ENCODE measurements around the gene AJM1. TPM values are rescaled to one million over a fixed set of nuclear protein-coding genes. Genes with fewer than 3 reads are reported as not detected.

AJM1 gene
- total and polyA plus RNA-seq, 2 of the 8 experiments (the other 6 are each of a cell fraction or from before 2014, with no cell fraction given) = 0.12 to 0.97 TPM

DNA sequence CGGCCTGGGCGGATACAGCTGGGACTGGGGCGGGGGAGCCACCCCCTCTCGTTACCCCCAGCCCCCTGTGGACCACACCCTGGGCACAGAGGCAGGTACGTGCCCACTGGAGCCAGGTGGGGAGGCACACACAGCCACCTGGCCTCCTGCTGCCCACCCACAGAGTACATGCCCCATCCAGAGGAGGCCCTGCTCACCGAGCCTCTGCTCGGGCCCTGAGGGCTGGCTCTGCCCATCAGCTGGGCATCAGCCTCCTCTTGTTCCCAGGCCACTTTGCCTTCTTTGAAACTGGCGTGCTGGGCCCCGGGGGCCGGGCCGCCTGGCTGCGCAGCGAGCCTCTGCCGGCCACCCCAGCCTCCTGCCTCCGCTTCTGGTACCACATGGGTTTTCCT, 16.2 kb downstream of the AJM1 start:
- no peak overlapping the region for H2AK5ac ChIP-seq (ENCODE audit: low read depth, low read length)
- peaks cover 10 to 25% (median 21%) of the 10 kb centered on the region in 4 experiments for H3K36me3 ChIP-seq (ENCODE audit: control insufficient read depth in 2 of 4, insufficient read depth in 4 of 4, low read length in 3 of 4)
- H4K20me1 ChIP-seq (replicated peaks in 1 of 2; ENCODE audit: control insufficient read depth in 1 of 2, insufficient read depth in 2 of 2, low read length in 2 of 2) = peaks cover 0 to 29% of the 10 kb centered on the region in 2 experiments
- no peak overlapping the region for H2AFZ ChIP-seq (ENCODE audit: low read length)
- no peak overlapping the region for H3K4ac ChIP-seq (replicated peaks; ENCODE audit: insufficient read length, low read depth, low read length)
- H4K91ac ChIP-seq (replicated peaks; ENCODE audit: insufficient read length, low read length) = no peak overlapping the region
- no peak overlapping the region for H2BK120ac ChIP-seq (replicated peaks; ENCODE audit: low read depth, low read length)
- H3K79me2 ChIP-seq (ENCODE audit: control insufficient read depth in 1 of 2, insufficient read depth in 2 of 2, low read length in 2 of 2) = no peaks in the 10 kb centered on the region
- H2BK20ac ChIP-seq (ENCODE audit: low read length) = no peak overlapping the region
- no peak overlapping the region for H2BK15ac ChIP-seq (ENCODE audit: low read length)
- peak overlapping the region; percentile 80; the same call in 1 of the 2 replicates for H4K8ac ChIP-seq (ENCODE audit: extremely low read depth, insufficient read depth, low read length)
- ChIA-PET POLR2A (ENCODE audit: partially characterized antibody) (interaction anchor here (1.0 to 16.2 kb wide), 5 partner anchors 9 to 194 kb away, joined by 3 to 248 read pairs (median 3); partner anchors contain the start of gene AJM1), CTCF (ENCODE audit: partially characterized antibody) (no interaction called here)
- no peaks in the 10 kb centered on the region for H3K27me3 ChIP-seq (replicated peaks in 1 of 4; ENCODE audit: control insufficient read depth in 3 of 4, extremely low read depth in 1 of 4, insufficient read depth in 3 of 4, low read length in 3 of 4)
- H3K27ac ChIP-seq (ENCODE audit: low read depth, low read length) = no peak overlapping the region
- 95% methylated on average over 12 of the region's 15 CpGs; no CpG with 5 or more reads in 1 of the 2 experiments for WGBS, 2 experiments (ENCODE audit: extremely low coverage in 1 of 2, insufficient coverage in 1 of 2, insufficient read length in 1 of 2, insufficient replicate concordance in 2 of 2, low coverage in 1 of 2, low lambda C conversion rate in 2 of 2, missing lambda C conversion rate in 1 of 2)
- no peak overlapping the region for H3K4me2 ChIP-seq (ENCODE audit: insufficient read depth in 1 of 2, low read depth in 2 of 2, low read length in 2 of 2)
- DNase-seq (ENCODE audit: low read depth in 1 of 2, low spot score in 2 of 2) (peak in 1 of 2 experiments; percentile 49), FAIRE-seq (no peak)
- no peak overlapping the region for H3K56ac ChIP-seq (replicated peaks; ENCODE audit: insufficient read length, low read depth, low read length)
- no peaks in the 10 kb centered on the region for H3K9me3 ChIP-seq (ENCODE audit: insufficient read depth in 2 of 2, low read depth in 1 of 2, low read length in 1 of 2)
- no peak overlapping the region for H3K18ac ChIP-seq (ENCODE audit: extremely low read depth, low read length)
- no peak overlapping the region for H3K23ac ChIP-seq (ENCODE audit: insufficient read length)
- no peaks in the 10 kb centered on the region for H3K79me1 ChIP-seq (ENCODE audit: low read depth, low read length)
- no peak overlapping the region for H2BK5ac ChIP-seq (ENCODE audit: low read depth, low read length)
- no peaks in the 10 kb centered on the region for H3K23me2 ChIP-seq (ENCODE audit: low read depth, low read length)
- no peak overlapping the region for H2BK12ac ChIP-seq (ENCODE audit: low read depth, low read length)
- no peak overlapping the region for H3K9ac ChIP-seq (replicated peaks in 1 of 4; ENCODE audit: extremely low read depth in 1 of 4, low read depth in 3 of 4, low read length in 3 of 4)
- no peaks in the 10 kb centered on the region; a peak in 1 of 7 replicates for H3K4me1 ChIP-seq (replicated peaks in 1 of 4; ENCODE audit: control insufficient read depth in 3 of 4, insufficient read depth in 4 of 4, low read length in 3 of 4)
- H3K14ac ChIP-seq (ENCODE audit: insufficient read length) = no peak overlapping the region
- no peak overlapping the region for H3K4me3 ChIP-seq (ENCODE audit: extremely low read depth in 1 of 4, insufficient read depth in 2 of 4, low read depth in 3 of 4, low read length in 4 of 4)
- H4K5ac ChIP-seq (ENCODE audit: insufficient read length, low read depth, low read length) = no peak overlapping the region
- TF ChIP-seq NANOG (IDR thresholded peaks at IDR 0.05; ENCODE audit: insufficient read depth, low read depth, low read length, poor library complexity, severe bottlenecking) (no peak), KDM4A (IDR thresholded peaks at IDR 0.05; ENCODE audit: low read depth, low read length, severe bottlenecking) (no peak), YY1 (IDR thresholded peaks at IDR 0.05; ENCODE audit: low read depth, low read length) (no peak), TBP (IDR thresholded peaks at IDR 0.05; ENCODE audit: low read depth, low read length) (no peak), GTF2F1 (IDR thresholded peaks at IDR 0.05; ENCODE audit: borderline replicate concordance, low read depth, low read length) (no peak), FOSL1 (IDR thresholded peaks at IDR 0.05; ENCODE audit: insufficient read depth, low read depth, low read length) (no peak), EP300 (IDR thresholded peaks at IDR 0.05; ENCODE audit: borderline replicate concordance in 1 of 2, low read depth in 2 of 2, low read length in 2 of 2) (no peak), BRCA1 (IDR thresholded peaks at IDR 0.05; ENCODE audit: low read depth, low read length) (no peak), CTBP2 (IDR thresholded peaks at IDR 0.05; ENCODE audit: borderline replicate concordance, insufficient read depth, insufficient read length, low read length) (no peak), TEAD4 (IDR thresholded peaks at IDR 0.05; ENCODE audit: low read depth, low read length) (no peak), TAF7 (optimal IDR thresholded peaks at IDR 0.05; ENCODE audit: borderline replicate concordance, low read depth, low read length) (no peak), RBBP5 (IDR thresholded peaks at IDR 0.05; ENCODE audit: borderline replicate concordance, low read depth, low read length) (no peak), PHF8 (conservative IDR thresholded peaks at IDR 0.05; ENCODE audit: low read depth, low read length) (no peak), KDM5A (IDR thresholded peaks at IDR 0.05; ENCODE audit: low read length) (no peak)

Measured in H1 (cell line).